Hepatocyte (in vitro differentiated cells): Measurements from ENCODE around the gene MSI2. TPM values are rescaled to one million over a fixed set of nuclear protein-coding genes. Genes with fewer than 3 reads are reported as not detected.

Source experiments
- DNase-seq: peaks from one replicate; pipeline ENCODE4 v3.0.0-alpha.2; 2016; ENCODE audit warnings: low spot score
- H2AFZ ChIP-seq: fragments of 200-600 bp; sonication (generic); 2 replicates; pipeline ENCODE4 v1.6.0; 2016; ENCODE audit warnings: antibody characterized with exemption, mild to moderate bottlenecking
- H3K27ac ChIP-seq: fragments of 200-600 bp; sonication (generic); 2 replicates; pipeline ENCODE4 v1.5.1; 2016; ENCODE audit warnings: mild to moderate bottlenecking
- H3K27me3 ChIP-seq: fragments of 200-600 bp; sonication (generic); 2 replicates; pipeline ENCODE4 v1.6.1; 2016
- H3K36me3 ChIP-seq: fragments of 200-600 bp; sonication (generic); replicated peaks from 2 replicates; pipeline ENCODE4 v1.5.1; 2016; ENCODE audit warnings: low read depth; ENCODE audit not compliant: insufficient read depth
- H3K4me1 ChIP-seq: fragments of 200-600 bp; sonication (generic); 2 replicates; pipeline ENCODE4 v1.5.1; 2016; ENCODE audit warnings: mild to moderate bottlenecking, moderate library complexity; ENCODE audit not compliant: insufficient read depth
- H3K4me2 ChIP-seq: fragments of 200-600 bp; sonication (generic); 2 replicates; pipeline ENCODE4 v1.6.0; 2016
- H3K4me3 ChIP-seq: fragments of 200-600 bp; sonication (generic); 2 replicates; pipeline ENCODE4 v1.5.1; 2016; ENCODE audit warnings: mild to moderate bottlenecking
- H3K79me2 ChIP-seq: fragments of 200-600 bp; sonication (generic); 2 replicates; pipeline ENCODE4 v1.6.0; 2017; ENCODE audit warnings: mild to moderate bottlenecking
- H3K9me2 ChIP-seq: fragments of 200-600 bp; sonication (generic); replicated peaks from 2 replicates; pipeline ENCODE4 v1.6.0; 2017; ENCODE audit warnings: mild to moderate bottlenecking; ENCODE audit not compliant: insufficient read depth
- H3K9me3 ChIP-seq: fragments of 200-600 bp; sonication (generic); 2 replicates; pipeline ENCODE4 v1.5.1; 2016; ENCODE audit warnings: low read depth, mild to moderate bottlenecking
- H4K20me1 ChIP-seq: fragments of 200-600 bp; sonication (generic); 2 replicates; pipeline ENCODE4 v1.6.0; 2016; ENCODE audit warnings: mild to moderate bottlenecking; ENCODE audit not compliant: insufficient read depth, poor library complexity, severe bottlenecking
- EZH2 ChIP-seq: fragments of 200-600 bp; sonication (generic); IDR thresholded peaks from 2 replicates; pipeline ENCODE4 v1.6.1; 2016; ENCODE audit warnings: antibody characterized with exemption, mild to moderate bottlenecking, borderline replicate concordance
- EZH2phosphoT487 ChIP-seq: fragments of 200-600 bp; sonication (generic); IDR thresholded peaks from one replicate; pipeline ENCODE4 v1.6.1; 2018; ENCODE audit warnings: antibody characterized with exemption, mild to moderate bottlenecking, low read depth, moderate library complexity; ENCODE audit not compliant: unreplicated experiment, severe bottlenecking
- WGBS: methylation state at CpG from one replicate; pipeline ENCODE4 v1.1.6; 2016; ENCODE audit warnings: low lambda C conversion rate; ENCODE audit errors: missing lambda C conversion rate; 5-methylcytosine and 5-hydroxymethylcytosine counted together
- polyA plus RNA-seq: library from polyadenylated mRNA; unstranded; fragments of >200 nt; fragmentation: Nextera tagmentation; extraction: Ambion mirVana; gene quantifications from 2 replicates; pipeline ENCODE4 v1.2.1, GENCODE V29; 2016
- small RNA-seq: library from RNA; depleted of rRNA; stranded (forward); fragments of <200 nt; gene quantifications from one replicate; pipeline ENCODE3, GENCODE V24; 2014
- total RNA-seq: library from RNA; depleted of rRNA; stranded (reverse); fragments of >200 nt; gene quantifications from 2 replicates; pipeline ENCODE4 v1.2.3, GENCODE V29; 2014
- TF ChIP-seq, protein P1 (sequence below): fragments of 200-600 bp; sonication (generic); IDR thresholded peaks from 2 replicates; pipeline ENCODE4 v1.5.1; 2016; ENCODE audit warnings: antibody characterized with exemption, mild to moderate bottlenecking; ENCODE audit not compliant: poor library complexity

The MSI2 gene
- total and polyA plus RNA-seq, 2 experiments from 2014 or later = 16.1 to 60.6 TPM

DNA sequence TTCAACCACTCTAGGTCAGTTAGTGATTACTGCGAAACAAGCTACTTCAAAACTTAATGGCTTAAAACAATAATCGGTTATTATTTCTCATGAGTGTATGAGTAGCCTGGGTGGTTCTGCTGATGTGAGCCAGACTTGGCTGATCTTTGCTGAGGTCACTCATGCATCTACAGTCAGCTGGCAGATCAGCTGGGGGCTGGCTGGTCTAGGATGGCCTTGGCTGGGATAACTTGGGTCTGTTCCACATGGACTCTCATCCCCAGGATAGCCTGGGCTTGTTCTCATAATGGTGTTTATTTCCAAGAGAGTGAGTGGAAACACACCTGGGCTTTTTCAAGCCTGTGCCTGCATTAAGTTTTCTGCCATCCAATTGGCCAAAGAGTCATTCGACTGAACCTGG is 475.7 kb downstream of the MSI2 start:
- Histone ChIP-seq H3K36me3 (no peaks in the 10 kb centered on the region), H3K4me2 (no peak overlapping the region), H3K27me3 (peaks cover 7% of the 10 kb centered on the region), H4K20me1 (no peaks in the 10 kb centered on the region), H3K79me2 (no peaks in the 10 kb centered on the region), H3K4me3 (no peak overlapping the region), H3K27ac (no peak overlapping the region), H3K9me3 (no peaks in the 10 kb centered on the region), H3K4me1 (no peaks in the 10 kb centered on the region), H2AFZ (no peak overlapping the region), H3K9me2 (no peaks in the 10 kb centered on the region)
- DNase-seq = no peak
- no peak for TF ChIP-seq EZH2
- TF ChIP-seq, protein P1, sequence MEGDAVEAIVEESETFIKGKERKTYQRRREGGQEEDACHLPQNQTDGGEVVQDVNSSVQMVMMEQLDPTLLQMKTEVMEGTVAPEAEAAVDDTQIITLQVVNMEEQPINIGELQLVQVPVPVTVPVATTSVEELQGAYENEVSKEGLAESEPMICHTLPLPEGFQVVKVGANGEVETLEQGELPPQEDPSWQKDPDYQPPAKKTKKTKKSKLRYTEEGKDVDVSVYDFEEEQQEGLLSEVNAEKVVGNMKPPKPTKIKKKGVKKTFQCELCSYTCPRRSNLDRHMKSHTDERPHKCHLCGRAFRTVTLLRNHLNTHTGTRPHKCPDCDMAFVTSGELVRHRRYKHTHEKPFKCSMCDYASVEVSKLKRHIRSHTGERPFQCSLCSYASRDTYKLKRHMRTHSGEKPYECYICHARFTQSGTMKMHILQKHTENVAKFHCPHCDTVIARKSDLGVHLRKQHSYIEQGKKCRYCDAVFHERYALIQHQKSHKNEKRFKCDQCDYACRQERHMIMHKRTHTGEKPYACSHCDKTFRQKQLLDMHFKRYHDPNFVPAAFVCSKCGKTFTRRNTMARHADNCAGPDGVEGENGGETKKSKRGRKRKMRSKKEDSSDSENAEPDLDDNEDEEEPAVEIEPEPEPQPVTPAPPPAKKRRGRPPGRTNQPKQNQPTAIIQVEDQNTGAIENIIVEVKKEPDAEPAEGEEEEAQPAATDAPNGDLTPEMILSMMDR = no peak
- no peak for TF ChIP-seq EZH2phosphoT487
- 93% methylated on average over 3 of the region's 3 CpGs for WGBS

DNA sequence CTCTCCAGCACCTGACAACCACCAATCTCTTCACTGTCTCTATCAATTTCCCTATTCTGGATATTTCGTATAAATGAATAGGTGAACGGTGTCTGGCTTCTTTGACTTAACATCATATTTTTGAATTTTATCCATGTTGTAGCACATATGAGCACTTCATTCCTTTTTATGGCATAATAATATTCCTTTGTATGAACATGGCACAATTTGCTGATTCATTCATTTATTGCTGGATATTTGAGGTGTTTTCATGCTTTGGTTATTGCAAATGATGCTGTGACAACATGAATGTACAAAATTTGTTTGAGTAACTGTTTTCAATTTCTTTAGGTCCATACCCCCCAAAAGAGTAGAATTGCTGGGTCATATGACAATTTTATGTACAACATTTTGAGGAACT is 476.8 kb downstream of the MSI2 start:
- Histone ChIP-seq H3K4me2 (no peak overlapping the region), H3K27me3 (peaks cover 7% of the 10 kb centered on the region), H3K79me2 (no peaks in the 10 kb centered on the region), H3K4me1 (no peaks in the 10 kb centered on the region), H2AFZ (no peak overlapping the region), H3K36me3 (no peaks in the 10 kb centered on the region), H3K27ac (no peak overlapping the region), H3K9me2 (no peaks in the 10 kb centered on the region), H3K4me3 (no peak overlapping the region), H3K9me3 (no peaks in the 10 kb centered on the region), H4K20me1 (no peaks in the 10 kb centered on the region)
- no peak for DNase-seq
- WGBS = 98% methylated on average over 2 of the region's 2 CpGs
- TF ChIP-seq EZH2 (no peak), EZH2phosphoT487 (no peak)
- TF ChIP-seq, protein P1 = no peak

Small RNAs within 50 kb of the gene (small RNA-seq; reads per million reads assigned to genes)
- gene RN7SL449P (not detected), gene RNU7-134P (not detected)

Other genes starting within 250 kb of the MSI2 start
- gene AKAP1, start 171.3 kb upstream of the MSI2 start, total RNA-seq = 46.7 and 59.1 TPM in 2 replicates
- gene AKAP1, start 171.3 kb upstream of the MSI2 start, polyA plus RNA-seq = 28.0 and 33.0 TPM in 2 replicates